GM12872 (cell line): ENCODE data around the gene CAPN11.

Source experiments
- TF ChIP-seq, protein P1 (sequence below): IDR thresholded peaks from 3 replicates; pipeline ENCODE4 v1.5.1; 2011; ENCODE audit warnings: low read depth, mild to moderate bottlenecking, low read length, moderate library complexity; ENCODE audit not compliant: insufficient read depth

Gene CAPN11

DNA sequence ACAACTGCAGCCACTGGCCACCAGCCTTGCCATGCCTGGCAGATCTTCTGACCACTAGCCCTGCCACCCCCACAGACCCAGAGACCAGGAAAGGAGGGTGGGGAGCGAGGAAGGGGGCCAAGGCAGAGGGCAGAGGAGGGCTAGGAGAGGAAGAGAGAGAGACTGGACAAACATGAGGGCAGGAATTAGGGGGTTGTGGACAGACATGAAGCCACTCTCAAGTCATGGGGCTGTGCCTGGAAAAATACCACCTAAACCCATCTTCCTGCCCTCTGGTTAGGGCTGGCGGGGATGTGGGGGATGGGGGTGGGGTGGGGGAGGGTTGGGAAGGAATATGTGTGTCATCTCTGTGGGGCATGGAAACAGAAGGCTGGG, 63.3 kb downstream of the CAPN11 start:
- TF ChIP-seq, protein P1, sequence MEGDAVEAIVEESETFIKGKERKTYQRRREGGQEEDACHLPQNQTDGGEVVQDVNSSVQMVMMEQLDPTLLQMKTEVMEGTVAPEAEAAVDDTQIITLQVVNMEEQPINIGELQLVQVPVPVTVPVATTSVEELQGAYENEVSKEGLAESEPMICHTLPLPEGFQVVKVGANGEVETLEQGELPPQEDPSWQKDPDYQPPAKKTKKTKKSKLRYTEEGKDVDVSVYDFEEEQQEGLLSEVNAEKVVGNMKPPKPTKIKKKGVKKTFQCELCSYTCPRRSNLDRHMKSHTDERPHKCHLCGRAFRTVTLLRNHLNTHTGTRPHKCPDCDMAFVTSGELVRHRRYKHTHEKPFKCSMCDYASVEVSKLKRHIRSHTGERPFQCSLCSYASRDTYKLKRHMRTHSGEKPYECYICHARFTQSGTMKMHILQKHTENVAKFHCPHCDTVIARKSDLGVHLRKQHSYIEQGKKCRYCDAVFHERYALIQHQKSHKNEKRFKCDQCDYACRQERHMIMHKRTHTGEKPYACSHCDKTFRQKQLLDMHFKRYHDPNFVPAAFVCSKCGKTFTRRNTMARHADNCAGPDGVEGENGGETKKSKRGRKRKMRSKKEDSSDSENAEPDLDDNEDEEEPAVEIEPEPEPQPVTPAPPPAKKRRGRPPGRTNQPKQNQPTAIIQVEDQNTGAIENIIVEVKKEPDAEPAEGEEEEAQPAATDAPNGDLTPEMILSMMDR, result no peak

DNA sequence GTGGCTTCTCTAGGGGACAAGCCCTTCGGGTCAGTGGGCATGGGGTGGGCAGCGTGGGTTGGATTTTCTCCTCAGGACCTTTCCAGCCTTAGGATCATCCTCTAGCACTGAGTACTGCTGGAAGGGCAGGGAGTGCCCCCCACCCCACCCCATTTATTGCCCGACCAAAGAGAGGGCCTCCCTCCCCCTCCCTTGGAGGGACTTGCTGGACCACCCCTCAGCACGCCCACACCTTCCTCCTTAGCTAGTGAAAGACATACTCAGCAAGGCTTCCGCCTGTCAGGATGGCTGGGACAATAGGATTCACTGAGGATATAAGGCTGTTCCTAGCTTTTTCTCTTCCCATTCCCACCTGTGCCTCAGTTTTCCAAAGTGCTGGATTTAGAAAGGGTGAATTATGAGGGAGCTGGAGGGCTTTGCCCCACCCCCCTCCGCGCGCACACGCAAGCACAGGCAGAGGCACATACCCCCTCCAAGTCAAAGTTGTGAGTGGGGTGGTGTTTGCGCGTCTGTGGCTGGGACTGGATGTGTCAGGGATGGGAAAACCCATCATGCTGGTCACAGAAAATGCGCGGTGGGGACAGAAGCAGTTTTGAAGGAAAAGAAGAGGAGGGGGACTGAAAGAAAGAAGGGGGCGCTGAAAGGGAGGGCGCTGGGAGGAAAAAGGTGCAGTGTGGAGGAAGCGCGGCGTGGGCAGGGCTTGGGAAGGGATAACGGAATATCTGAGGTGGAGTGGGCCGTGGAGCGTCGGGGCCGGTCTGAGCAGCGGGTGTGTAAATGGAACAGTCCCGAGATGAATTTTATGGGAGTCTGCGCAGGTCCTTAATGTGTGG, 64.1 kb downstream of the CAPN11 start:
- TF ChIP-seq, protein P1, result no peak

DNA sequence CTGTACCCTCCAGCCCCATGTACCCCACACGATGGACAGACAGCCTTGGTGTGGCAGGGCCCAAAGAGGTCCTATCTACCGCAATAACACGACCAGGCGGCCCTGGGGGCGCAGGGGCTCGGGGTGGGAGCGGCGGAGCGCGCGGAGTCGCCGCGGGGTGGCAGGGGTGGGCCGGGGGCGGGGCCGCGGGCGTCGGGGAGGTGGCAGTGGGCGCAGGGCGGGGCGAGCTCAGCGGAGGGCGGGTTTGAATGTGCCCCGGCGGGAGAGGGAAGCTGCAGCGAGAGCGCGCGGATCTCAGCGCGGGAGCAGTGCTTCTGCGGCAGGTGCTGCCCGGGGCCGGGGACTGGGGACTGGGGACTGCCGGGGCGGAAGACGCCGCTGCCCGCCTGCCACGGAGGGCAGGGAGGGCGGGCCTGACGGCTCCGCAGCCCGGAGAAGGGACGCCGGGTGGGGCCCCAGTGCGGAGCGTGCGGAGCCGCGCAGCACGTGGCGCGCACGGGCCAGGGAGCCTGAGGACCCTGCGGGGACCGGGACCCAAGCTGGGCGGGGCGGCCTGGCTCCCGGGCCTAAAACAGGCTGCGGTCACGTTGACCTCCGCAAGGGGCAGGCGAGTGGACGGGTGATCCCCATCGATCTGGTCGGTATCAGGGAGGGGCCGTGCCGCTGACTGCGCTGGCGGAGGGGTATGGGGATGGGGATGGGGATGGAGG, 64.9 kb downstream of the CAPN11 start, which contains the start of gene SLC29A1:
SLC29A1 (plus strand) TSS at position 277 of the 710 bp plus-strand sequence. CDS start 3,719 bp downstream, outside the sequence.
- TF ChIP-seq, protein P1, result peak; percentile 15; the same call in 1 of the 3 replicates

DNA sequence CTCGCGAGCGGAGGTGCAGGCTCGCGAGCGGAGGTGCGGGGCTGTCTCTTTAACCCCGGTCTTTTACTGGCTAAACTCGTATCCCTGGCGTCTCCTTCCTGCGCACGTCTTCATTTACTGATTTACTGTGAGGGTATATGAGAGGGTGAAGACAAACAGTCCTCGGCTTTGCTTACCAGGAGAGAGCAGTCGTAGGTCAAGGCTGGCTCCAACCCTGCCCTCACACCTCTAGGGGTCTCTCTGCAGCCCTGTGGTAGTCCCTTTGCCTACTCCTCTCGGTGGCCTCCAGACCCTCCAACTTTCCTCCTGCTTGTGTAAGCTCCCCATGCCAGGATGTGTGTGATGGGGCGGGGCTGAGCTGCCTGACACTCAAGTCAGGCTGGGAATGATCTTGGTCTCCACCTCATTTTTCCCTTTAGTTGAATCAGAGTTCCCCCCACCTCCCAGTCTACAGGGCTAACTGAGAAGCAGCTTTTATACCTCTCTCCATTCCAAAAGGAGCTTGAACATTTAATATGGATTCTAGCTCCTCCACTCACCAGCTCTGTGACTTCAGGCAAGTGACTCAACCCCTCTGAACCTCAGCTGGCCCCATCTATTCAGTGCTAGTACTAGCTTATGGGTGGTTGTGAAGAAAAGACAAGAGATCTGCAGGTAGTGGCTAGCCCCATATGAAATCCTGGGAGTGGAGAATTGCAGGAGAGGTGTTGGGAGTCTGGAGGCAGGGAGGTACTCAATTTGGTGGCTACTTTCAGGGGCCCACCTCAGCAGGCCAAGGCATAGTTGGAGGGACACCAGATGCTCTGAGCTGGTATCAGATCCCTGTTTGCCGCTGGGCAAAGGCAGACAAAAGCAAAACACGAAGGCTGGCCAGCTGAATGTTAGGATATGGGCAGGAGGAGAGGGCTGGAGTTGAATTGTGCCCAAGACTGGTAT, 65.7 kb downstream of the CAPN11 start:
- TF ChIP-seq, protein P1, result peak; percentile 50; the same call in 2 of the 3 replicates

DNA sequence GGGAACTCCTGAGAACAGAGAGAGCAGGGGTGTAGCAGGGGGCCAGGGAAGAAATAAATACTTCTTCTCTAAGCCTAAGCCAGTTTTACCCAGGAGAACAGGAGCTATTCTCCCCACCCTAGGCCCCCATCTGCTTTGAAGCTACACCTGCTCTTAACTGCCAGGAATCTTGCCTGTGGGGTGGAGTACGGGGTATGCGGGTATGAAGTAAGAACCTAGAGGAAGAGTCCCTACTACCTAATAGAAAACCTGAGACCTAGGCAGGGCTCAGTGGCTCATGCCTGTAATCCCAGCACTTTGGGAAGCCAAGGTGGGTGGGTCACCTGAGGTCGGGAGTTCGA, 66.3 kb downstream of the CAPN11 start:
- TF ChIP-seq, protein P1, result no peak

DNA sequence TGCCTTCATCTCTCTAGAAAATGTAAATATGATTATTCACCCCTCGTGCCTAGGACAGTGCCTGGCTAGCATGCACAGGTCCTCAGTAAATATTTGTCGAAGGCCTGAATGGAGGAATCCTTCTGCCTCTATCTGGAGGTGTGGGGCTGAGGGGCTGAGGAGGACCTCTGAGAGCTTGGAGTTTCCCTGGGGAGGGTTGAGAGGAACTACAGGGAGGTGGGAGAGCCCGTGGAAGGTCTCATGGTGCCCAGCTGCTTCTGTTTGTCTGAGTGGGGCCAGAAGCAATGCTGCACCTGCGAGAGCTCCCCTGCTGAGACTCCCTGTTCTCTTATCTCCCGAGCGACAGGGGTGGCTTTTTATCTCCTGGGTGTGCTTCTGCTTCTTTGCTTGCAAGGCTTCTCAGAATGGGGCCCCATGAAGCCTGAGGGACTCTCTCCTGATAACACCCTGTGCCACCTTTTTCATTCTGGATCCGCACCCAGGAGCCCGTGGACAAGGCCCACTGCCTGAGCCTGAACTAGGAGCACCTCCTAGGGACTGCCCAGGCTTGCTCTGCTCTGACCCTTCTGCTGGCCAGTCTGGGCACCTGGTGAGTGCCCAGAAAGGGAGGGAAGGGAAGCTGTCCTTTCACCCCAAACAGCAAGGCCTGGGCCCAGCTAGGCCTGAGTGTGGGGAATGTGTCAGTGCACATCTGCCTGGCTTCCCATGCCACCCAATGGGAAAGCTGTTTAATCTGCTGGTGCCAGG, 67.1 kb downstream of the CAPN11 start:
- TF ChIP-seq, protein P1, result no peak
